K562 (cell line): Measurements from ENCODE around the gene KCNJ5. TPM values are rescaled to one million over a fixed set of nuclear protein-coding genes. Genes with fewer than 3 reads are reported as not detected.

Experiments used
- CREM ChIP-seq: IDR thresholded peaks from 2 replicates; pipeline ENCODE4 v1.6.1; 2014; ENCODE audit warnings: antibody characterized with exemption, low read depth
- MLLT1 ChIP-seq, 2 experiments: fragments of 450-650 bp; IDR thresholded peaks; 2 replicates each; pipeline ENCODE4 v1.6.1; 2016
- NUFIP1 ChIP-seq: fragments of 450-650 bp; IDR thresholded peaks from 2 replicates; pipeline ENCODE4 v1.6.1; 2018; ENCODE audit not compliant: partially characterized antibody
- SLC30A9 ChIP-seq: fragments of 250-450 bp; sonication (Bioruptor Pico); IDR thresholded peaks from 2 replicates; pipeline ENCODE4 v1.8.0; 2022; ENCODE audit warnings: mild to moderate bottlenecking, moderate library complexity
- ZBTB33 ChIP-seq: sonication (generic); formaldehyde crosslinking; IDR thresholded peaks from 2 replicates; pipeline ENCODE4 v1.8.1; 2023; ENCODE audit warnings: mild to moderate bottlenecking, missing genetic modification reagents
- ZBTB49 ChIP-seq: sonication (generic); formaldehyde crosslinking; IDR thresholded peaks from 2 replicates; pipeline ENCODE4 v1.8.0; 2022; ENCODE audit warnings: missing genetic modification reagents, mild to moderate bottlenecking, borderline replicate concordance
- ZC3H11A ChIP-seq: IDR thresholded peaks from 2 replicates; pipeline ENCODE4 v1.6.1; 2012; ENCODE audit warnings: low read depth, low read length, improper control_type of control experiment
- polyA plus RNA-seq, 8 experiments: library from polyadenylated mRNA; depleted of rRNA in 4 of 8; stranded (reverse) in 5 of 8; unstranded in 3 of 8; fragments of >200 nt; fragmentation: Nextera tagmentation in 2 of 8; fragmentation: Illumina TruSeq in 1 of 8; extraction: Ambion mirVana in 2 of 8; extraction: Trizol in 1 of 8; gene quantifications; 2 replicates each; pipeline versions ENCODE4 v1.2.1 to v1.2.3, GENCODE V29; 2011 to 2014; ENCODE audit warnings: inconsistent platforms in 1 of 8, missing spikeins in 1 of 8
- total RNA-seq, 7 experiments: library from RNA; depleted of rRNA in 6 of 7; stranded (reverse); fragments of >200 nt in 6 of 7; fragmentation: Illumina TruSeq in 2 of 7; extraction: Trizol in 2 of 7; gene quantifications; 2 replicates each; pipeline versions ENCODE4 v1.2.1 to v1.2.3, GENCODE V29; 2011 to 2021; ENCODE audit warnings: low replicate concordance in 1 of 7

Gene KCNJ5
- total and polyA plus RNA-seq, 9 of the 15 experiments (the other 6 are each of a cell fraction or from before 2014, with no cell fraction given): 0.04 TPM; not detected in 8

GRCh38 chr11:128879817-128880216, 11.3 kb upstream of the KCNJ5 start (continued):
- TF ChIP-seq SLC30A9 (CRISPR knock-in tag) (no peak), CREM (no peak), MLLT1 (IDR thresholded peaks at IDR 0.05) (no peak), NUFIP1 (no peak), ZC3H11A (no peak), ZBTB33 (no peak), ZBTB49 (CRISPR knock-in tag) (no peak)
